OCI-LY1 (cell line): ENCODE results near the gene RRAGC.
"Not testable (repeated sequence)": the region's sequence is repeated elsewhere in the genome, so short reads cannot be mapped to it uniquely, and the experiment has no call there.

Experiments
- CTCF ChIP-seq: fragments of 200-600 bp; sonication (generic), shearing (Covaris generic); IDR thresholded peaks from 2 replicates; pipeline ENCODE4 v1.5.1; 2017; ENCODE audit warnings: mild to moderate bottlenecking, antibody characterized with exemption, low read length, moderate library complexity, mixed read lengths
- EZH2 ChIP-seq: fragments of 200-600 bp; sonication (generic), shearing (Covaris generic); IDR thresholded peaks from 2 replicates; pipeline ENCODE4 v1.8.0; 2017; ENCODE audit warnings: borderline replicate concordance, mixed run types, mild to moderate bottlenecking, antibody characterized with exemption, low read length, moderate library complexity, mixed read lengths

DNA sequence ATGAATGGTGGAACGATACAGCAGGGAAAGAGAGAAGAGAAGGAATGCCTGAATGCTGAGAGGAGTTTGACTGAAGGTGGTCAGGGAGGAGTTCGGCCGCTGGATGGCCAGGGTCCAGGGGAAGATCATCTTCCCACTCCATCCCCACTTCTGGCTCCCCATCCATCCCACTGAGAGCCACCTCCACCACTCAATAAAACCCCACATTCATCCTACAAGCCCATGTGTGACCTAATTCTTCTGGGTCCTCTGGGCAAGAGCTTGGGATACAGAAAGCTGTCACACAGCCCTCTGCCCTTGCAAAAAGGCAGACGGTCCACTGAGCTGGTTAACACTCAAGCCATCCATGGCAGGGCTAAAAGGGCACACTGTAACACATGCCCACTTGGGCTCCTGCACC lies 48.1 kb downstream of the RRAGC start:
- TF ChIP-seq EZH2, CTCF: not testable (repeated sequence)
